ENCODE data around the gene SLIT3.

SLIT3 gene

GRCh38 chr5:169223595-169223953 lies 77.4 kb downstream of the SLIT3 start:
- TF ChIP-seq, protein P1, sequence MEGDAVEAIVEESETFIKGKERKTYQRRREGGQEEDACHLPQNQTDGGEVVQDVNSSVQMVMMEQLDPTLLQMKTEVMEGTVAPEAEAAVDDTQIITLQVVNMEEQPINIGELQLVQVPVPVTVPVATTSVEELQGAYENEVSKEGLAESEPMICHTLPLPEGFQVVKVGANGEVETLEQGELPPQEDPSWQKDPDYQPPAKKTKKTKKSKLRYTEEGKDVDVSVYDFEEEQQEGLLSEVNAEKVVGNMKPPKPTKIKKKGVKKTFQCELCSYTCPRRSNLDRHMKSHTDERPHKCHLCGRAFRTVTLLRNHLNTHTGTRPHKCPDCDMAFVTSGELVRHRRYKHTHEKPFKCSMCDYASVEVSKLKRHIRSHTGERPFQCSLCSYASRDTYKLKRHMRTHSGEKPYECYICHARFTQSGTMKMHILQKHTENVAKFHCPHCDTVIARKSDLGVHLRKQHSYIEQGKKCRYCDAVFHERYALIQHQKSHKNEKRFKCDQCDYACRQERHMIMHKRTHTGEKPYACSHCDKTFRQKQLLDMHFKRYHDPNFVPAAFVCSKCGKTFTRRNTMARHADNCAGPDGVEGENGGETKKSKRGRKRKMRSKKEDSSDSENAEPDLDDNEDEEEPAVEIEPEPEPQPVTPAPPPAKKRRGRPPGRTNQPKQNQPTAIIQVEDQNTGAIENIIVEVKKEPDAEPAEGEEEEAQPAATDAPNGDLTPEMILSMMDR (IDR thresholded peaks at IDR 0.05; ENCODE audit: insufficient read depth, low read length, poor library complexity, severe bottlenecking): no peak
- no peak for TF ChIP-seq EZH2phosphoT487 (conservative IDR thresholded peaks at IDR 0.05; ENCODE audit: low read length)
- H3K9me3 ChIP-seq (ENCODE audit: insufficient read depth, low read length): no peaks in the 10 kb centered on the region
- no peaks in the 10 kb centered on the region for H3F3A ChIP-seq (ENCODE audit: insufficient read depth)
- no peak overlapping the region for H3K4me3 ChIP-seq (ENCODE audit: insufficient read depth, low read length, poor library complexity, severe bottlenecking)
- H4K20me1 ChIP-seq (ENCODE audit: low read depth, low read length): no peaks in the 10 kb centered on the region
- no peaks in the 10 kb centered on the region for H3K36me3 ChIP-seq (ENCODE audit: low read length)
- no peak overlapping the region for H2AFZ ChIP-seq (ENCODE audit: low read depth, low read length, severe bottlenecking)
- no peak overlapping the region for H3K27ac ChIP-seq (ENCODE audit: low read depth, low read length)
- H3K4me2 ChIP-seq (ENCODE audit: low read depth, low read length, poor library complexity, severe bottlenecking): no peak overlapping the region
- H3K9me2 ChIP-seq (replicated peaks; ENCODE audit: insufficient read depth, low read length): no peaks in the 10 kb centered on the region
- no peak overlapping the region for H3K9ac ChIP-seq (ENCODE audit: low read length)
- H3K79me2 ChIP-seq (ENCODE audit: insufficient read depth, low read length): no peaks in the 10 kb centered on the region
- H3K27me3 ChIP-seq (ENCODE audit: low read length): no peaks in the 10 kb centered on the region

DNA sequence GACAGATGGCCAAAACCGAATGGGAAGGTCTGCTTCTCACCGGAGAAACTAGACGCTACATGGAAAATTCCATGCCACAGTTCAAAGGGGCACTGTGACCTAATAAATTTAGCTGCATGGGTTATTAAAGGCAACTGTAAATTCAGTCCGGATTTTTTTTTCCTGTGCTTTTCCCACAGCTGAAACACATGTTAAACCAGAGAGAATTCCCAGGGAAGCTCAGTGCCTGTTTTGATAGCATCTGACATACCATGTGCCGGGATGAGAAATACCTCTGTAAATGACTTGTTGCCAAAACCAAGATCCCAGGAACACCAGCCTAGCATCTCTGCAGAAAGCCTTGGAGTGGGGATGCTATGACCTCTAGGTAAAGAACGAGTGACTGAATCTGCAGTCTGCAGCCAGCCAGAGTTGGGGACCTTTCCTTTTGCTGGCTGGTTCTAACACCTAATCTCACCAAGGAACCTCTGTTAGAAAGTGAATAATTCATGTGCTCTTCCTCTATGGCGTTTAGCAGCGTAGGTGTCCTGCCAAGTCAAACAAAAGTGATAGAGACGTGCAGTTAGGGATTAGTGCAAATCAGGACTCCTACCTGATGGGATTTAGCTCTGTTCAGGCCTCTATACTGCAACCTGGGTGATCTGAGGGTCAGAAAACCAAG lies 77.9 kb downstream of the SLIT3 start:
- H3K27ac ChIP-seq (ENCODE audit: low read depth, low read length): no peak overlapping the region
- no peak overlapping the region for H2AFZ ChIP-seq (ENCODE audit: low read depth, low read length, severe bottlenecking)
- H3K36me3 ChIP-seq (ENCODE audit: low read length): no peaks in the 10 kb centered on the region
- H3K79me2 ChIP-seq (ENCODE audit: insufficient read depth, low read length): no peaks in the 10 kb centered on the region
- no peak overlapping the region for H3K4me3 ChIP-seq (ENCODE audit: insufficient read depth, low read length, poor library complexity, severe bottlenecking)
- no peaks in the 10 kb centered on the region for H4K20me1 ChIP-seq (ENCODE audit: low read depth, low read length)
- H3F3A ChIP-seq (ENCODE audit: insufficient read depth): no peaks in the 10 kb centered on the region
- no peaks in the 10 kb centered on the region for H3K9me2 ChIP-seq (replicated peaks; ENCODE audit: insufficient read depth, low read length)
- TF ChIP-seq, protein P1 (IDR thresholded peaks at IDR 0.05; ENCODE audit: insufficient read depth, low read length, poor library complexity, severe bottlenecking): no peak
- TF ChIP-seq EZH2phosphoT487 (conservative IDR thresholded peaks at IDR 0.05; ENCODE audit: low read length): no peak
- H3K4me2 ChIP-seq (ENCODE audit: low read depth, low read length, poor library complexity, severe bottlenecking): no peak overlapping the region
- no peaks in the 10 kb centered on the region for H3K27me3 ChIP-seq (ENCODE audit: low read length)
- H3K9ac ChIP-seq (ENCODE audit: low read length): no peak overlapping the region
- H3K9me3 ChIP-seq (ENCODE audit: insufficient read depth, low read length): no peaks in the 10 kb centered on the region

- no peak overlapping the region for H3K4me2 ChIP-seq (ENCODE audit: low read depth, low read length, poor library complexity, severe bottlenecking)
- no peaks in the 10 kb centered on the region for H3K9me2 ChIP-seq (replicated peaks; ENCODE audit: insufficient read depth, low read length)
- no peak overlapping the region for H3K4me3 ChIP-seq (ENCODE audit: insufficient read depth, low read length, poor library complexity, severe bottlenecking)
- no peaks in the 10 kb centered on the region for H3K36me3 ChIP-seq (ENCODE audit: low read length)
- no peak overlapping the region for H3K9ac ChIP-seq (ENCODE audit: low read length)
- H3K27ac ChIP-seq (ENCODE audit: low read depth, low read length): no peak overlapping the region
- H3K27me3 ChIP-seq (ENCODE audit: low read length): no peaks in the 10 kb centered on the region
- no peaks in the 10 kb centered on the region for H4K20me1 ChIP-seq (ENCODE audit: low read depth, low read length)
- no peaks in the 10 kb centered on the region for H3K9me3 ChIP-seq (ENCODE audit: insufficient read depth, low read length)
- TF ChIP-seq, protein P1 (IDR thresholded peaks at IDR 0.05; ENCODE audit: insufficient read depth, low read length, poor library complexity, severe bottlenecking): no peak
- no peak for TF ChIP-seq EZH2phosphoT487 (conservative IDR thresholded peaks at IDR 0.05; ENCODE audit: low read length)
- no peaks in the 10 kb centered on the region for H3K79me2 ChIP-seq (ENCODE audit: insufficient read depth, low read length)
- H3F3A ChIP-seq (ENCODE audit: insufficient read depth): no peaks in the 10 kb centered on the region
- no peak overlapping the region for H2AFZ ChIP-seq (ENCODE audit: low read depth, low read length, severe bottlenecking)
Observed at GRCh38 chr5:169221519-169221918, 79.4 kb downstream of the SLIT3 start.

Measured in SU-DHL-6 (cell line).